CD14-positive monocyte (primary cell): ENCODE data around the gene CROT. TPM values are rescaled to one million over a fixed set of nuclear protein-coding genes. Genes with fewer than 3 reads are reported as not detected.

ENCODE experiments used
- DNase-seq, 3 donors: peaks; one replicate each; pipeline ENCODE4 v3.0.0-alpha.2; 2011 to 2022
- H2AFZ ChIP-seq: 2 replicates; pipeline ENCODE4 v1.6.0; 2012; ENCODE audit warnings: mild to moderate bottlenecking, low read depth, low read length, inconsistent platforms; ENCODE audit not compliant: insufficient read depth, poor library complexity, severe bottlenecking
- H3K27ac ChIP-seq, 2 donors: 1 replicate in 1 of 2; 2 replicates in 1 of 2; pipeline ENCODE4 v1.5.1; 2012 to 2013; ENCODE audit warnings: low read length in 2 of 2, control low read depth in 1 of 2, inconsistent platforms in 1 of 2, low read depth in 1 of 2, mild to moderate bottlenecking in 1 of 2
- H3K27me3 ChIP-seq, 2 donors: one replicate each; pipeline versions ENCODE4 v1.6.0 to v1.6.1; 2011 to 2013; ENCODE audit warnings: low read length in 2 of 2; ENCODE audit not compliant: control insufficient read depth in 2 of 2, insufficient read depth in 2 of 2
- H3K36me3 ChIP-seq, 2 donors: replicated peaks in 1 of 2; 1 replicate in 1 of 2; 2 replicates in 1 of 2; pipeline versions ENCODE4 v1.5.1 to v1.6.1; 2012 to 2013; ENCODE audit warnings: low read length in 2 of 2, control low read depth in 1 of 2, inconsistent platforms in 1 of 2, mild to moderate bottlenecking in 1 of 2; ENCODE audit not compliant: insufficient read depth in 2 of 2, control insufficient read depth in 1 of 2
- H3K4me1 ChIP-seq, 2 donors: 1 replicate in 1 of 2; 2 replicates in 1 of 2; pipeline versions ENCODE4 v1.5.1 to v1.6.1; 2012 to 2013; ENCODE audit warnings: low read length in 2 of 2, control low read depth in 1 of 2, inconsistent platforms in 1 of 2, mild to moderate bottlenecking in 1 of 2, moderate library complexity in 1 of 2; ENCODE audit not compliant: insufficient read depth in 2 of 2, control insufficient read depth in 1 of 2
- H3K4me2 ChIP-seq: replicated peaks from 2 replicates; pipeline ENCODE3; 2012; ENCODE audit warnings: low read length, moderate library complexity, mild to moderate bottlenecking; ENCODE audit not compliant: poor library complexity, severe bottlenecking; ENCODE audit errors: extremely low read depth
- H3K4me3 ChIP-seq, 3 experiments: fragments of 200-600 bp in 1 of 3; sonication (generic) in 1 of 3; replicated peaks in 1 of 3; 1 replicate in 2 of 3; 2 replicates in 1 of 3; pipeline ENCODE4 v1.5.1; 2011 to 2013; ENCODE audit warnings: low read length in 3 of 3, mild to moderate bottlenecking in 3 of 3, control low read depth in 2 of 3, low read depth in 2 of 3, inconsistent platforms in 1 of 3, moderate library complexity in 1 of 3
- H3K79me2 ChIP-seq: 2 replicates; pipeline ENCODE4 v1.6.0; 2012; ENCODE audit warnings: mild to moderate bottlenecking, control low read depth, inconsistent platforms, low read length, moderate library complexity; ENCODE audit not compliant: insufficient read depth
- H3K9ac ChIP-seq: 2 replicates; pipeline ENCODE4 v1.6.0; 2017; ENCODE audit warnings: low read length, mild to moderate bottlenecking; ENCODE audit not compliant: insufficient read depth, poor library complexity, severe bottlenecking
- H3K9me3 ChIP-seq, 2 donors: replicated peaks in 1 of 2; 1 replicate in 1 of 2; 2 replicates in 1 of 2; pipeline versions ENCODE4 v1.5.1 to v1.6.1; 2012 to 2013; ENCODE audit warnings: low read length in 2 of 2, control low read depth in 1 of 2; ENCODE audit not compliant: control insufficient read depth in 1 of 2, insufficient read depth in 1 of 2
- H4K20me1 ChIP-seq: 2 replicates; pipeline ENCODE4 v1.6.0; 2012; ENCODE audit warnings: mild to moderate bottlenecking, low read length, control low read depth, moderate library complexity; ENCODE audit not compliant: insufficient read depth
- H3K27ac Mint-ChIP-seq, 7 donors: one replicate each; pipeline ENCODE4 v1.8.0; 2020; ENCODE audit warnings: mild to moderate bottlenecking in 7 of 7, mixed read lengths in 7 of 7, moderate library complexity in 6 of 7, inconsistent platforms in 2 of 7
- H3K27me3 Mint-ChIP-seq, 3 donors: one replicate each; pipeline ENCODE4 v1.8.0; 2021 to 2022; ENCODE audit warnings: low read depth in 3 of 3, mild to moderate bottlenecking in 3 of 3, mixed read lengths in 3 of 3, moderate library complexity in 3 of 3, inconsistent platforms in 1 of 3
- H3K36me3 Mint-ChIP-seq, 2 donors: one replicate each; pipeline ENCODE4 v1.8.0; 2020; ENCODE audit warnings: mixed read lengths in 2 of 2, inconsistent platforms in 1 of 2, mild to moderate bottlenecking in 1 of 2
- H3K4me1 Mint-ChIP-seq: one replicate; pipeline ENCODE4 v1.8.0; 2020; ENCODE audit warnings: mild to moderate bottlenecking, mixed read lengths
- H3K4me3 Mint-ChIP-seq, 2 donors: one replicate each; pipeline ENCODE4 v1.8.0; 2020; ENCODE audit warnings: mild to moderate bottlenecking in 2 of 2, mixed read lengths in 2 of 2, moderate library complexity in 1 of 2
- H3K9me3 Mint-ChIP-seq, 7 donors: one replicate each; pipeline ENCODE4 v1.8.0; 2020 to 2022; ENCODE audit warnings: mixed read lengths in 7 of 7, mild to moderate bottlenecking in 6 of 7, moderate library complexity in 6 of 7, inconsistent platforms in 2 of 7
- WGBS: methylation state at CpG from one replicate; pipeline ENCODE4 v1.1.5; 2013; ENCODE audit warnings: missing lambda C conversion rate; ENCODE audit not compliant: insufficient coverage; 5-methylcytosine and 5-hydroxymethylcytosine counted together
- intact Hi-C, 2 donors: fragments of 100-400 bp; cut with micrococcal nuclease; formaldehyde crosslinking; loops; one replicate each; pipeline versions ENCODE4 v1.15.0 to v1.15.1; 2023
- polyA plus RNA-seq, 3 donors: library from polyadenylated mRNA; depleted of rRNA in 1 of 3; unstranded in 2 of 3; stranded (reverse) in 1 of 3; fragments of 300-500 nt in 2 of 3; fragments of >200 nt in 1 of 3; fragmentation: Illumina TruSeq in 2 of 3; gene quantifications; 1 replicate in 2 of 3; 2 replicates in 1 of 3; pipeline ENCODE4 v1.2.3, GENCODE V29; 2012 to 2021
- small RNA-seq: library from RNA; depleted of rRNA; stranded (forward); fragments of <200 nt; gene quantifications from one replicate; pipeline ENCODE3, GENCODE V24; 2012; ENCODE audit warnings: low read depth; ENCODE audit not compliant: insufficient read length
- TF ChIP-seq, protein P1 (sequence below): fragments of 200-600 bp; IDR thresholded peaks from one replicate; pipeline ENCODE4 v1.8.0; 2022; ENCODE audit warnings: antibody characterized with exemption, mild to moderate bottlenecking

The CROT gene
- polyA plus RNA-seq, 3 donors = 1.1 to 2.2 (median 1.4) TPM

GRCh38 chr7:87447116-87447635, 101.7 kb downstream of the CROT start:
- no CpG with 5 or more reads among the region's 4 CpGs for WGBS
- Histone ChIP-seq H3K27ac (no peak overlapping the region), H3K36me3 (no peaks in the 10 kb centered on the region), H2AFZ (no peak overlapping the region), H3K79me2 (no peaks in the 10 kb centered on the region), H3K27me3 (no peaks in the 10 kb centered on the region), H3K4me1 (peaks cover 0 to 3% of the 10 kb centered on the region in 2 donors), H3K9ac (no peak overlapping the region), H3K9me3 (no peaks in the 10 kb centered on the region), H3K4me2 (no peak overlapping the region), H4K20me1 (no peaks in the 10 kb centered on the region), H3K4me3 (no peak overlapping the region)
- Mint-ChIP-seq H3K27me3 (peaks cover 0 to 2% (median 0%) of the 10 kb centered on the region in 3 donors), H3K9me3 (no peaks in the 10 kb centered on the region), H3K27ac (no peak overlapping the region), H3K4me1 (peaks cover 5% of the 10 kb centered on the region), H3K4me3 (no peak overlapping the region), H3K36me3 (no peaks in the 10 kb centered on the region)
- DNase-seq = no peak
- TF ChIP-seq, protein P1, sequence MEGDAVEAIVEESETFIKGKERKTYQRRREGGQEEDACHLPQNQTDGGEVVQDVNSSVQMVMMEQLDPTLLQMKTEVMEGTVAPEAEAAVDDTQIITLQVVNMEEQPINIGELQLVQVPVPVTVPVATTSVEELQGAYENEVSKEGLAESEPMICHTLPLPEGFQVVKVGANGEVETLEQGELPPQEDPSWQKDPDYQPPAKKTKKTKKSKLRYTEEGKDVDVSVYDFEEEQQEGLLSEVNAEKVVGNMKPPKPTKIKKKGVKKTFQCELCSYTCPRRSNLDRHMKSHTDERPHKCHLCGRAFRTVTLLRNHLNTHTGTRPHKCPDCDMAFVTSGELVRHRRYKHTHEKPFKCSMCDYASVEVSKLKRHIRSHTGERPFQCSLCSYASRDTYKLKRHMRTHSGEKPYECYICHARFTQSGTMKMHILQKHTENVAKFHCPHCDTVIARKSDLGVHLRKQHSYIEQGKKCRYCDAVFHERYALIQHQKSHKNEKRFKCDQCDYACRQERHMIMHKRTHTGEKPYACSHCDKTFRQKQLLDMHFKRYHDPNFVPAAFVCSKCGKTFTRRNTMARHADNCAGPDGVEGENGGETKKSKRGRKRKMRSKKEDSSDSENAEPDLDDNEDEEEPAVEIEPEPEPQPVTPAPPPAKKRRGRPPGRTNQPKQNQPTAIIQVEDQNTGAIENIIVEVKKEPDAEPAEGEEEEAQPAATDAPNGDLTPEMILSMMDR = no peak
- intact Hi-C loops = no loop called here

GRCh38 chr7:87448388-87448787, 102.9 kb downstream of the CROT start:
- peak overlapping the region in 1 of 7 donors; percentile 70 for H3K27ac Mint-ChIP-seq
- H3K4me2 ChIP-seq = no peak overlapping the region
- H3K9ac ChIP-seq = no peak overlapping the region
- peaks cover 5% of the 10 kb centered on the region for H3K4me1 Mint-ChIP-seq
- H3K4me1 ChIP-seq = peaks cover 0 to 3% of the 10 kb centered on the region in 2 donors
- DNase-seq = no peak
- H3K36me3 Mint-ChIP-seq = no peaks in the 10 kb centered on the region
- peaks cover 0 to 2% (median 0%) of the 10 kb centered on the region in 3 donors for H3K27me3 Mint-ChIP-seq
- WGBS = 42% methylated on average over 7 of the region's 7 CpGs
- no peaks in the 10 kb centered on the region for H4K20me1 ChIP-seq
- H3K27me3 ChIP-seq = no peaks in the 10 kb centered on the region
- no peak overlapping the region for H3K4me3 ChIP-seq
- no peaks in the 10 kb centered on the region for H3K36me3 ChIP-seq
- H3K9me3 Mint-ChIP-seq = no peaks in the 10 kb centered on the region
- TF ChIP-seq, protein P1 = no peak
- H3K79me2 ChIP-seq = no peaks in the 10 kb centered on the region
- intact Hi-C loops = no loop called here
- H3K4me3 Mint-ChIP-seq = no peak overlapping the region
- H3K27ac ChIP-seq = no peak overlapping the region
- peak overlapping the region; percentile 3 for H2AFZ ChIP-seq
- H3K9me3 ChIP-seq = no peaks in the 10 kb centered on the region

Small RNA genes within 50 kb of the gene (small RNA-seq; reads per million reads assigned to genes)
- gene RF02195 = not detected
- not detected for gene RF02196

Other genes starting within 250 kb of the CROT start
- 100 to 1,000 TPM in 1 of 3 donors, 1 to 10 TPM in 2; 4.9 to 108 (median 8.3) TPM for gene DMTF1, start 193.2 kb upstream of the CROT start, polyA plus RNA-seq
- 10 to 100 TPM; 24.9 to 43.8 (median 30.8) TPM for gene TMEM243, start 125.9 kb upstream of the CROT start, polyA plus RNA-seq
- under 1 TPM in 1 of 3 donors, not detected in 2; 0.09 TPM for gene ABCB4, start 130.0 kb downstream of the CROT start, polyA plus RNA-seq